Aorta (tissue), 5 donors: ENCODE data around the gene MS4A4A. TPM values are rescaled to one million over a fixed set of nuclear protein-coding genes. Genes with fewer than 3 reads are reported as not detected.

Source experiments
- ATAC-seq: fragments of 200-7000 bp; cut with Tn5 transposase; one replicate; pipeline ENCODE4 v1.9.1; 2022; ENCODE audit warnings: moderate library complexity; ENCODE audit not compliant: low FRiP score
- DNase-seq, 2 donors: peaks; one replicate each; pipeline ENCODE4 v3.0.0-alpha.2; 2020
- H3K27ac ChIP-seq, 2 donors: one replicate each; pipeline ENCODE4 v1.5.1; 2013; ENCODE audit warnings: low read length in 2 of 2, mild to moderate bottlenecking in 2 of 2, moderate library complexity in 2 of 2, control low read depth in 1 of 2, inconsistent platforms in 1 of 2, low read depth in 1 of 2
- H3K27me3 ChIP-seq, 2 donors: one replicate each; pipeline ENCODE4 v1.6.1; 2013; ENCODE audit warnings: control low read depth in 1 of 2, low read length in 1 of 2, mild to moderate bottlenecking in 1 of 2, moderate library complexity in 1 of 2; ENCODE audit not compliant: insufficient read depth in 2 of 2, control insufficient read depth in 1 of 2
- H3K36me3 ChIP-seq, 2 donors: one replicate each; pipeline ENCODE4 v1.6.1; 2013; ENCODE audit warnings: control low read depth in 1 of 2, low read length in 1 of 2, mild to moderate bottlenecking in 1 of 2; ENCODE audit not compliant: insufficient read depth in 2 of 2, control insufficient read depth in 1 of 2
- H3K4me1 ChIP-seq, 2 donors: one replicate each; pipeline ENCODE4 v1.6.1; 2013; ENCODE audit warnings: low read length in 2 of 2, control low read depth in 1 of 2, mild to moderate bottlenecking in 1 of 2, moderate library complexity in 1 of 2; ENCODE audit not compliant: insufficient read depth in 2 of 2, control insufficient read depth in 1 of 2
- H3K4me3 ChIP-seq, 2 donors: one replicate each; pipeline ENCODE4 v1.5.1; 2013; ENCODE audit warnings: low read length in 2 of 2, control low read depth in 1 of 2, mild to moderate bottlenecking in 1 of 2
- H3K9me3 ChIP-seq: one replicate; pipeline ENCODE4 v1.6.1; 2013; ENCODE audit warnings: mild to moderate bottlenecking, low read length; ENCODE audit not compliant: control insufficient read depth
- WGBS, 2 donors: extraction: QIAGEN DNeasy Blood & Tissue Kit; methylation state at CpG; one replicate each; pipeline ENCODE4 v1.1.7; 2013; 5-methylcytosine and 5-hydroxymethylcytosine counted together
- intact Hi-C, 2 donors: fragments of 100-400 bp; cut with DNase I; formaldehyde crosslinking; loops; one replicate each; pipeline versions ENCODE4 v1.14.2 to v1.15.0; 2022
- polyA plus RNA-seq, 2 donors: library from polyadenylated mRNA; stranded (reverse); fragments of 200-250 nt; gene quantifications; one replicate each; pipeline ENCODE4 v1.2.3, GENCODE V29; 2013
- total RNA-seq, 2 donors: library from RNA; stranded (reverse); fragmentation: NEBNext Ultra II Directional; extraction: Animal tissue kit (Norgen Biotek cat#: 25700); gene quantifications; one replicate each; pipeline ENCODE4 v1.2.1, GENCODE V29; 2021
- donor health status: healthy with polysubstance abuse.
- donor health status: Bipolar disorder and iron deficiency.
- donor health status: DM: no; HTN: no; CAD: no.
- donor health status: DM: no; HTN: no; CAD: no.
- donor health status: DM: yes; HTN: yes; CAD: no.

Gene MS4A4A
- total and polyA plus RNA-seq, 4 donors: 3.9 to 67.0 (median 37.4) TPM

- Histone ChIP-seq H3K27ac (no peak overlapping the region), H3K4me1 (no peaks in the 10 kb centered on the region), H3K36me3 (no peaks in the 10 kb centered on the region), H3K4me3 (no peak overlapping the region), H3K27me3 (no peaks in the 10 kb centered on the region), H3K9me3 (no peaks in the 10 kb centered on the region)
- ATAC-seq (no peak), DNase-seq (no peak)
- intact Hi-C loops: no loop called here
- 59 to 66% methylated on average over 2 of the region's 2 CpGs for WGBS, 2 donors
These were observed 67.7 kb downstream of the MS4A4A start for GRCh38 chr11:60348116-60348515.

GRCh38 chr11:60349990-60350389 lies 69.5 kb downstream of the MS4A4A start:
- intact Hi-C loops: no loop called here
- no peak for ATAC-seq

DNA sequence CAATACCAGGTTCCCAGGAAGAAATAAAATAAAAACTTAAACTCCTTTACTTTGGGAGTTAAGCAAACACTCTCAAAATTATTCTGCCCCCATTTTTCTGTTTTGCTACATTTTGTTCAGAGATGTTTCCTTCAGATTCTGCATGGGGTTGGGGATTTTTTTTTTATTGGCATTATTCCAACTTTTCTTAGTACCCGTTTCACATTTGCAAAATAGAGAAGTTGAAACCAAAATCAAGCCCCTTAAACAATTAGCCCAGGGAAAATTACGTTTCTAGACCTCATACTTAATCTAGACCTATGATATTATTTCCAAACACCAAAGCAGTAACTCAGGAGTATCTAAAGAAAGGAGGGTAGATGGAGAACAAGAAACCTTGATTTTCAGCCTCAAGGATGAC lies 77.3 kb downstream of the MS4A4A start:
- no peaks in the 10 kb centered on the region for H3K36me3 ChIP-seq
- H3K27me3 ChIP-seq: no peaks in the 10 kb centered on the region
- no peak overlapping the region for H3K27ac ChIP-seq
- H3K4me3 ChIP-seq: no peak overlapping the region
- WGBS, 2 donors: 23 to 25% methylated on average over 2 of the region's 2 CpGs
- no peak for ATAC-seq
- H3K4me1 ChIP-seq: no peaks in the 10 kb centered on the region
- intact Hi-C loops: no loop called here
- H3K9me3 ChIP-seq: peaks cover 2% of the 10 kb centered on the region
- DNase-seq: no peak

More at GRCh38 chr11:60349990-60350389, 69.5 kb downstream of the MS4A4A start:
- Histone ChIP-seq H3K4me1 (no peaks in the 10 kb centered on the region), H3K27ac (no peak overlapping the region), H3K36me3 (no peaks in the 10 kb centered on the region), H3K4me3 (no peak overlapping the region), H3K27me3 (no peaks in the 10 kb centered on the region), H3K9me3 (no peaks in the 10 kb centered on the region)
- WGBS, 2 donors: 69 to 82% methylated on average over 1 of the region's 1 CpG
- no peak for DNase-seq

Other genes starting within 250 kb of the MS4A4A start
- not detected for gene OOSP2, start 240.3 kb upstream of the MS4A4A start, total RNA-seq
- not detected for gene OOSP2, start 240.3 kb upstream of the MS4A4A start, polyA plus RNA-seq
- gene MS4A3, start 224.0 kb upstream of the MS4A4A start, total RNA-seq: not detected
- gene MS4A3, start 224.0 kb upstream of the MS4A4A start, polyA plus RNA-seq: not detected
- gene MS4A2, start 192.0 kb upstream of the MS4A4A start, total RNA-seq: 1 to 10 TPM in 1 of 2 donors, under 1 TPM in 1; 0.55 to 8.2 TPM
- 1 to 10 TPM in 1 of 2 donors, under 1 TPM in 1; 0.51 to 2.5 TPM for gene MS4A2, start 192.0 kb upstream of the MS4A4A start, polyA plus RNA-seq
- gene MS4A6A, start 97.6 kb upstream of the MS4A4A start, total RNA-seq: 100 to 1,000 TPM in 1 of 2 donors, 10 to 100 TPM in 1; 76.9 to 214 TPM
- 100 to 1,000 TPM in 1 of 2 donors, 10 to 100 TPM in 1; 22.5 to 130 TPM for gene MS4A6A, start 97.6 kb upstream of the MS4A4A start, polyA plus RNA-seq
- 10 to 100 TPM in 1 of 2 donors, 1 to 10 TPM in 1; 1.0 to 15.5 TPM for gene MS4A4E, start 37.5 kb upstream of the MS4A4A start, total RNA-seq
- 1 to 10 TPM in 1 of 2 donors, not detected in 1; 1.0 TPM for gene MS4A4E, start 37.5 kb upstream of the MS4A4A start, polyA plus RNA-seq
- gene MS4A6E, start 46.6 kb downstream of the MS4A4A start, total RNA-seq: 1 to 10 TPM in 1 of 2 donors, not detected in 1; 1.3 TPM
- gene MS4A6E, start 46.6 kb downstream of the MS4A4A start, polyA plus RNA-seq: not detected
- gene MS4A7, start 97.9 kb downstream of the MS4A4A start, total RNA-seq: 100 to 1,000 TPM in 1 of 2 donors, 10 to 100 TPM in 1; 78.1 to 121 TPM
- 10 to 100 TPM in 1 of 2 donors, 1 to 10 TPM in 1; 7.9 to 33.6 TPM for gene MS4A7, start 97.9 kb downstream of the MS4A4A start, polyA plus RNA-seq
- gene MS4A14, start 115.8 kb downstream of the MS4A4A start, total RNA-seq: 10 to 100 TPM in 1 of 2 donors, 1 to 10 TPM in 1; 4.1 to 13.7 TPM
- gene MS4A14, start 115.8 kb downstream of the MS4A4A start, polyA plus RNA-seq: under 1 TPM in 1 of 2 donors, not detected in 1; 0.63 TPM
- not detected for gene MS4A5, start 148.9 kb downstream of the MS4A4A start, total RNA-seq
- not detected for gene MS4A5, start 148.9 kb downstream of the MS4A4A start, polyA plus RNA-seq
- gene MS4A1, start 175.2 kb downstream of the MS4A4A start, total RNA-seq: 1 to 10 TPM; 1.1 to 1.2 TPM
- under 1 TPM; 0.13 to 0.38 TPM for gene MS4A1, start 175.2 kb downstream of the MS4A4A start, polyA plus RNA-seq
- not detected for gene MS4A12, start 212.1 kb downstream of the MS4A4A start, total RNA-seq
- gene MS4A12, start 212.1 kb downstream of the MS4A4A start, polyA plus RNA-seq: 10 to 100 TPM in 1 of 2 donors, under 1 TPM in 1; 0.84 to 11.1 TPM
- gene MS4A13, start 234.7 kb downstream of the MS4A4A start, total RNA-seq: not detected
- gene MS4A13, start 234.7 kb downstream of the MS4A4A start, polyA plus RNA-seq: not detected